ENCODE data around the gene GFRAL.

The GFRAL gene

DNA sequence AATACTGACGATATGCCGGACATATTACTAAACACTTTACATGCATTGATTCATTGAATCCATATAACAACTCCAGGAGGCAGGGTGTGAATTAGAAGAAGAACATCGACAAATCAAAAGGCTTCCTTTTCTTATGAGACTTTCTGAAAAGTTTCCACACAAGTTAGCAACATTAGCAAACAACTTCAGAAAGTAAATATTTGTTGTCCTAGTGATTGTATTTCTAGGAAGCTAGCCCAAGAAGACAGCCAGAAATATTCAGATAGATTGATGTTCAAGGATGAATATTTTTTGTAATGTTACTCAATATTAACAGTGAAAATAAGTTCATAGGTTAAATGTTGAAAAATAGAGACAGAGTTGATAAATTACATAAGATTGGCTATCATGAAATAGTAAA, 120.6 kb downstream of the GFRAL start:
- DNase-seq (ENCODE audit: low read depth): no peak
- TF ChIP-seq, protein P1, sequence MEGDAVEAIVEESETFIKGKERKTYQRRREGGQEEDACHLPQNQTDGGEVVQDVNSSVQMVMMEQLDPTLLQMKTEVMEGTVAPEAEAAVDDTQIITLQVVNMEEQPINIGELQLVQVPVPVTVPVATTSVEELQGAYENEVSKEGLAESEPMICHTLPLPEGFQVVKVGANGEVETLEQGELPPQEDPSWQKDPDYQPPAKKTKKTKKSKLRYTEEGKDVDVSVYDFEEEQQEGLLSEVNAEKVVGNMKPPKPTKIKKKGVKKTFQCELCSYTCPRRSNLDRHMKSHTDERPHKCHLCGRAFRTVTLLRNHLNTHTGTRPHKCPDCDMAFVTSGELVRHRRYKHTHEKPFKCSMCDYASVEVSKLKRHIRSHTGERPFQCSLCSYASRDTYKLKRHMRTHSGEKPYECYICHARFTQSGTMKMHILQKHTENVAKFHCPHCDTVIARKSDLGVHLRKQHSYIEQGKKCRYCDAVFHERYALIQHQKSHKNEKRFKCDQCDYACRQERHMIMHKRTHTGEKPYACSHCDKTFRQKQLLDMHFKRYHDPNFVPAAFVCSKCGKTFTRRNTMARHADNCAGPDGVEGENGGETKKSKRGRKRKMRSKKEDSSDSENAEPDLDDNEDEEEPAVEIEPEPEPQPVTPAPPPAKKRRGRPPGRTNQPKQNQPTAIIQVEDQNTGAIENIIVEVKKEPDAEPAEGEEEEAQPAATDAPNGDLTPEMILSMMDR (IDR thresholded peaks at IDR 0.05; ENCODE audit: low read depth, low read length, missing control alignments): no peak
- no peak overlapping the region for H3K4me3 ChIP-seq (ENCODE audit: low read depth, low read length)

DNA sequence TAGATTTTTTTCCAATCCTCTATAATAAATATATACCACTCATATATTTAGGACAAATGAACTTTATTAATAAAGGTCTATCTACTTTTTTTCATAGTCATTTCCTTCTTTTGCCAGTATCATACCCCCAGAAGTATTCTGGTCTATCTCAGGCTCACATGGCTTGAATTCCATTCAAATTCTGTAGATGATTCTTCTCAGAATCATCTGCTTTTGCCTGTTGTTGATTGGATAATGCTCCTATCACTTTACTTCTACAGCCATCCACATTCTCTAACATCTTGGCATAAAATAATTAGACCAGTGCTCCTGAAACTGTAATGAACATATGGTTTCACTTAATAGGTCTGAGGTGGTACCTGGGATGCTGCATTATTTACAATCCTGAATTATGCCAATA, 121.2 kb downstream of the GFRAL start:
- no peak for DNase-seq (ENCODE audit: low read depth)
- no peak overlapping the region for H3K4me3 ChIP-seq (ENCODE audit: low read depth, low read length)
- TF ChIP-seq, protein P1 (IDR thresholded peaks at IDR 0.05; ENCODE audit: low read depth, low read length, missing control alignments): no peak

DNA sequence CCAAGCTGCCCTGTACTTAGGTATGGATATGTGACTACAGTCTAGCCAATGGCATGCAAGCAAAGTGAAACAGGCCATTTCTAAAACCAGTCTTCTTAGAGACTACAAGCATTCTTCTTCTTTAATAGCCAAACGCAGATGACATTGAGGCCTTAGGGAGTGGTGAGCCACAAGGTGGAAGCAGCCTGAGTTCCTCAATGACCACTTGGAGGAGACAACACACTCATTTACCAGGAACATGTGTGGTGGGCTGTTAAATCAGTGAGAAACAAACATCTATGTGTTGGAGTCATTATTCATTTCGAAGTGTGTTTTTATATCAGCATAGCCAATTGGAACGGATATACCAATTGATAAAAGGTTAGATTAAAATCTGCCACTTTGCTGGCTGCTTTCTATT, 122.0 kb downstream of the GFRAL start:
- TF ChIP-seq, protein P1 (IDR thresholded peaks at IDR 0.05; ENCODE audit: low read depth, low read length, missing control alignments): no peak
- no peak for DNase-seq (ENCODE audit: low read depth)

DNA sequence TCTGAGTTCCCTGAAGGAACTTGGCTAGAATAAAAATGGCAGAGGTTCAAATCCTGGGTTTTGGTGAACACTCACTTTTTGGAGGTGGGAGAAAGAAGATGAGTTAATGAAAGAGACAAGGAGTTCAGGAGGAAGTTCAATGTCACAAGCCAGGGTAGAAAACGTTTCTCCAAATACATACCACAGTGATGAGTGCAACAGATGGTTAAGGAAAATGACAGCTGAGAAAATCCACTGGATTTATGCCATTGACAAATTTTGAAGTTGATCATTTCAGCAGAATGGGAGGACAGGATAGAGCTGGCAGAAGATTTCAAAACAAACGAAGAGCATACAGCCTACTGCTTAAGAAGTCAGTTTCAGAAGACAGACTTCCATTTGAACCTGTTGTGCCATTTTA, 122.7 kb downstream of the GFRAL start:
- TF ChIP-seq, protein P1 (IDR thresholded peaks at IDR 0.05; ENCODE audit: low read depth, low read length, missing control alignments): no peak
- H3K4me3 ChIP-seq (ENCODE audit: low read depth, low read length): no peak overlapping the region
- DNase-seq (ENCODE audit: low read depth): no peak

More for the DNA sequence above, 122.0 kb downstream of the GFRAL start:
- no peak overlapping the region for H3K4me3 ChIP-seq (ENCODE audit: low read depth, low read length)
